ENCODE data around the gene SPTSSA.
A peak's percentile ranks its signal among the peaks of the same experiment; 100 is the strongest.

Gene SPTSSA

DNA sequence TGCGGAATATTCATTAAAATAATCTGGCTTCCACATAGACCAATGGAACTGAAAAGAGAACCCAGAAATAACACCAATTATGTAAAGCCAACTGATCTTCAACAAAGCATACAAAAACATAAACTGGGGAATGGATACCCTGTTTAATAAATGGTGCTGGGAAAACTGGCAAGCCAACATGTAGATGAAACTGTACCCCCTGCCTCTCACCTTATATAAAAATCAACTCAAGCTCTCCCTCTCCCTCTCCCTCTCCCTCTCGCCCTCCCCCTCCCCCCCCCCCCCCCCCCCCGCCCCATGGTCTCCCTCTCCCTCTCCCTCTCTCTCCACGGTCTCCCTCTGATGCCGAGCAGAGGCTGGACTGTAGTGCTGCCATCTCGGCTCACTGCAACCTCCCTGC, 13.1 kb upstream of the SPTSSA start:
- no peaks in the 10 kb centered on the region for H3K27me3 ChIP-seq (ENCODE audit: low read depth, low read length)
- H3K9ac ChIP-seq (ENCODE audit: low read length): no peak overlapping the region
- H3K36me3 ChIP-seq (replicated peaks; ENCODE audit: low read depth, low read length): no peaks in the 10 kb centered on the region
- no peak overlapping the region for H3K27ac ChIP-seq (ENCODE audit: low read length)
- peaks cover 6% of the 10 kb centered on the region for H3K4me1 ChIP-seq (ENCODE audit: low read length)
- no peak for TF ChIP-seq EZH2phosphoT487 (IDR thresholded peaks at IDR 0.05; ENCODE audit: low read depth)
- TF ChIP-seq, protein P1, sequence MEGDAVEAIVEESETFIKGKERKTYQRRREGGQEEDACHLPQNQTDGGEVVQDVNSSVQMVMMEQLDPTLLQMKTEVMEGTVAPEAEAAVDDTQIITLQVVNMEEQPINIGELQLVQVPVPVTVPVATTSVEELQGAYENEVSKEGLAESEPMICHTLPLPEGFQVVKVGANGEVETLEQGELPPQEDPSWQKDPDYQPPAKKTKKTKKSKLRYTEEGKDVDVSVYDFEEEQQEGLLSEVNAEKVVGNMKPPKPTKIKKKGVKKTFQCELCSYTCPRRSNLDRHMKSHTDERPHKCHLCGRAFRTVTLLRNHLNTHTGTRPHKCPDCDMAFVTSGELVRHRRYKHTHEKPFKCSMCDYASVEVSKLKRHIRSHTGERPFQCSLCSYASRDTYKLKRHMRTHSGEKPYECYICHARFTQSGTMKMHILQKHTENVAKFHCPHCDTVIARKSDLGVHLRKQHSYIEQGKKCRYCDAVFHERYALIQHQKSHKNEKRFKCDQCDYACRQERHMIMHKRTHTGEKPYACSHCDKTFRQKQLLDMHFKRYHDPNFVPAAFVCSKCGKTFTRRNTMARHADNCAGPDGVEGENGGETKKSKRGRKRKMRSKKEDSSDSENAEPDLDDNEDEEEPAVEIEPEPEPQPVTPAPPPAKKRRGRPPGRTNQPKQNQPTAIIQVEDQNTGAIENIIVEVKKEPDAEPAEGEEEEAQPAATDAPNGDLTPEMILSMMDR (IDR thresholded peaks at IDR 0.05; ENCODE audit: low read depth, low read length): no peak
- H3K4me2 ChIP-seq (ENCODE audit: low read length): no peak overlapping the region
- no peaks in the 10 kb centered on the region for H4K20me1 ChIP-seq (ENCODE audit: insufficient read depth, low read length)
- H2AFZ ChIP-seq (ENCODE audit: low read depth, low read length): no peak overlapping the region
- H3K79me2 ChIP-seq (ENCODE audit: low read length): no peaks in the 10 kb centered on the region
- no peak overlapping the region for H3K4me3 ChIP-seq (ENCODE audit: low read length)
- no peaks in the 10 kb centered on the region for H3K9me3 ChIP-seq (ENCODE audit: insufficient read depth, low read length)

DNA sequence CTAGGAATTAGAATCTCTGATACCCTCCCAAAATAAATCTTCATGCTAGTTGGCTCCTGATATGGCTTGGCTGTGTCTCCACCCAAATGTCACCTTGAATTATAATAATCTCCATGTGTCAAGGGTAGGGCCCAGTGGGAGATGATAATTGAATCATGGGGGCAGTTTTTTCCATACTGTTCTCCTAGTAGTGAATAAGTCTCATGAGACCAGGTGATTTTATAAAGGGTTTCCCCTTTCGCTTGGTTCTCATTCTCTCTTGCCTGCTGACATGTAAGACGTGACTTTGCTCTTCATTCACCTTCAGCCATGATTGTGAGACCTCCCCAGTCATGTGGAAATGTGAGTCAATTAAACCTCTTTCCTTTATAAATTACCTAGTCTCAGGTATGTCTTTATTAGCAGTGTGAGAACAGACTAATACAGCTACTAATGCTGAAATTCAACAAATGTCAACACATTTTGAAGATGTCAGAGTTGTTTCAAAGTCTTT, 12.2 kb upstream of the SPTSSA start:
- peaks cover 6% of the 10 kb centered on the region for H3K4me1 ChIP-seq (ENCODE audit: low read length)
- 0 out of 2 replicates have a peak overlapping the region, but pooled peaks have one; percentile 11 for H3K4me2 ChIP-seq (ENCODE audit: low read length)
- TF ChIP-seq, protein P1 (IDR thresholded peaks at IDR 0.05; ENCODE audit: low read depth, low read length): no peak
- no peak for TF ChIP-seq EZH2phosphoT487 (IDR thresholded peaks at IDR 0.05; ENCODE audit: low read depth)
- H3K27me3 ChIP-seq (ENCODE audit: low read depth, low read length): no peaks in the 10 kb centered on the region
- no peaks in the 10 kb centered on the region for H4K20me1 ChIP-seq (ENCODE audit: insufficient read depth, low read length)
- no peaks in the 10 kb centered on the region for H3K9me3 ChIP-seq (ENCODE audit: insufficient read depth, low read length)
- H3K36me3 ChIP-seq (replicated peaks; ENCODE audit: low read depth, low read length): no peaks in the 10 kb centered on the region
- H3K79me2 ChIP-seq (ENCODE audit: low read length): no peaks in the 10 kb centered on the region
- no peak overlapping the region for H2AFZ ChIP-seq (ENCODE audit: low read depth, low read length)
- no peak overlapping the region for H3K4me3 ChIP-seq (ENCODE audit: low read length)
- no peak overlapping the region for H3K27ac ChIP-seq (ENCODE audit: low read length)
- no peak overlapping the region for H3K9ac ChIP-seq (ENCODE audit: low read length)

DNA sequence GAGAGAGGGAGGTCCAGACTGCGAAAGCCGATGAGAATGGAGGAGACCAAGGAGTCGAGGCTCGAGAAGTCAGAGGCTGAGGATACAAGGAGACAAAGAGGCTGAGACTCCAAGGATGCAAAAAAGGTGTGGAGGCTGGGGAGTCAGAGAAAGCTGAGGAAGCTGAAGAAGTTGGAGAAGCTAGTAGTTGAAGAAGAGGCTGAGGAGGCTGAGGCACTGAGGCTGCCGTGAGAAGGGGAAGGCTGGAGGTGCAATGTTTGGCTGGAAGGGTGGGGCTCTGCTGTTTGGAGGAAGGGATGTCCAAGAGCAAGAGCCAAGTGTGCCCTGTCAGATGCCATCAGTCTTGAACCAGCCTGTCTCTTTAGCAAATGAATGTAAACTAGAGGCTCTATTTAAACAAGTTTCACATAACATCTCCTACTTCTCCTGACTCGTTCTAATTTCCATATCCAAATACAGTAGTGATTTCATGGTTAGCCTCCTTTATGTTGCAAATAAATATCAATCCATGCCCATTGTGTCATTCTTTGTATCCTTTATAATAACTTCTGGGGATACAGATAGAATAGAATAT, 10.8 kb upstream of the SPTSSA start:
- Histone ChIP-seq H3K27ac (ENCODE audit: low read length) (no peak overlapping the region), H3K4me3 (ENCODE audit: low read length) (no peak overlapping the region), H2AFZ (ENCODE audit: low read depth, low read length) (no peak overlapping the region), H3K36me3 (replicated peaks; ENCODE audit: low read depth, low read length) (no peaks in the 10 kb centered on the region), H3K4me1 (ENCODE audit: low read length) (peaks cover 6% of the 10 kb centered on the region), H3K79me2 (ENCODE audit: low read length) (no peaks in the 10 kb centered on the region), H3K4me2 (ENCODE audit: low read length) (no peak overlapping the region), H3K27me3 (ENCODE audit: low read depth, low read length) (no peaks in the 10 kb centered on the region), H4K20me1 (ENCODE audit: insufficient read depth, low read length) (no peaks in the 10 kb centered on the region), H3K9ac (ENCODE audit: low read length) (no peak overlapping the region), H3K9me3 (ENCODE audit: insufficient read depth, low read length) (no peaks in the 10 kb centered on the region)
- TF ChIP-seq, protein P1 (IDR thresholded peaks at IDR 0.05; ENCODE audit: low read depth, low read length): no peak
- no peak for TF ChIP-seq EZH2phosphoT487 (IDR thresholded peaks at IDR 0.05; ENCODE audit: low read depth)

DNA sequence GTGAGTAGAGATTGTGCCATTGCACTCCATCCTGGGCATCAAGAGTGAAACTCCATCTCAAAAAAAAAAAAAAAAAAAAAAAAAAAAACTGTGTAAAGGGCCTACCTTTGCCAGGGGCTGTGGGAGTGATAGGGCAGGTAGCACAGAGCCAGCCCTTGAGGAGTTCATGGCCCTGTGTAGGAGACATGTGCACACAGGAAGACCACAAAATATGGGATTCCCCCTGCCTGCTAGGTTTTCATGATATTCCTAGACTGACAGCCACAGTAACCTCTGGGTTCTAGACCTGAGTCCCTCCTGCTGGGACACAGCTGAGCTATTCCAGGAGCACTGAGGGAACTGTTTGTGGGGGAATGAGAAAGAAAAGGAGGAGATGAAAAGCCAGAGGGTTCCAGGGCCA, 8.3 kb upstream of the SPTSSA start:
- no peak overlapping the region for H3K9ac ChIP-seq (ENCODE audit: low read length)
- no peaks in the 10 kb centered on the region for H3K36me3 ChIP-seq (replicated peaks; ENCODE audit: low read depth, low read length)
- no peak for TF ChIP-seq EZH2phosphoT487 (IDR thresholded peaks at IDR 0.05; ENCODE audit: low read depth)
- TF ChIP-seq, protein P1 (IDR thresholded peaks at IDR 0.05; ENCODE audit: low read depth, low read length): no peak
- no peaks in the 10 kb centered on the region for H3K9me3 ChIP-seq (ENCODE audit: insufficient read depth, low read length)
- no peak overlapping the region for H3K4me3 ChIP-seq (ENCODE audit: low read length)
- H4K20me1 ChIP-seq (ENCODE audit: insufficient read depth, low read length): no peaks in the 10 kb centered on the region
- no peak overlapping the region for H2AFZ ChIP-seq (ENCODE audit: low read depth, low read length)
- peaks cover 6% of the 10 kb centered on the region for H3K4me1 ChIP-seq (ENCODE audit: low read length)
- H3K79me2 ChIP-seq (ENCODE audit: low read length): no peaks in the 10 kb centered on the region
- H3K4me2 ChIP-seq (ENCODE audit: low read length): no peak overlapping the region
- no peaks in the 10 kb centered on the region for H3K27me3 ChIP-seq (ENCODE audit: low read depth, low read length)
- H3K27ac ChIP-seq (ENCODE audit: low read length): no peak overlapping the region

Measured in OCI-LY3 (cell line).